Rectal smooth muscle tissue (tissue), 1 donor: Measurements from ENCODE around the gene DYSF.
"Not testable (repeated sequence)": the region's sequence is repeated elsewhere in the genome, so short reads cannot be mapped to it uniquely, and the experiment has no call there.

Experiments
- H3K27ac ChIP-seq: one replicate; pipeline ENCODE4 v1.7.0; 2013; ENCODE audit warnings: low read depth, low read length, inconsistent platforms
- H3K27me3 ChIP-seq: one replicate; pipeline ENCODE4 v1.7.0; 2013; ENCODE audit warnings: low read length; ENCODE audit not compliant: control insufficient read depth, insufficient read depth
- H3K36me3 ChIP-seq: one replicate; pipeline ENCODE4 v1.7.0; 2013; ENCODE audit warnings: low read length; ENCODE audit not compliant: control insufficient read depth, insufficient read depth
- H3K4me1 ChIP-seq: one replicate; pipeline ENCODE4 v1.7.0; 2013; ENCODE audit warnings: low read length; ENCODE audit not compliant: control insufficient read depth, insufficient read depth
- H3K4me3 ChIP-seq: one replicate; pipeline ENCODE4 v1.7.0; 2013; ENCODE audit warnings: low read length
- H3K9ac ChIP-seq: one replicate; pipeline ENCODE4 v1.7.0; 2013; ENCODE audit warnings: low read length

DYSF gene

GRCh38 chr2:71453404-71454220, at the start of gene DYSF:
TSS of gene DYSF (plus strand) at chr2:71453561.
- Histone ChIP-seq H3K4me1 (peaks cover 41% of the 10 kb centered on the region), H3K27ac (peak within 1 kb of the TSS; percentile 79), H3K27me3 (no peaks in the 10 kb centered on the region), H3K36me3 (no peaks in the 10 kb centered on the region), H3K4me3 (peak within 1 kb of the TSS; percentile 83), H3K9ac (no peak within 1 kb of the TSS)

- no peaks in the 10 kb centered on the region for H3K4me1 ChIP-seq
- no peaks in the 10 kb centered on the region for H3K27me3 ChIP-seq
- H3K4me3 ChIP-seq: no peak overlapping the region
- peaks cover 9% of the 10 kb centered on the region for H3K36me3 ChIP-seq
- no peak overlapping the region for H3K9ac ChIP-seq
- no peak overlapping the region for H3K27ac ChIP-seq
Measured at GRCh38 chr2:71409611-71410010, 43.8 kb upstream of the DYSF start.

GRCh38 chr2:71410696-71411095, 42.7 kb upstream of the DYSF start:
- Histone ChIP-seq H3K4me1 (no peaks in the 10 kb centered on the region), H3K27me3 (no peaks in the 10 kb centered on the region), H3K4me3 (no peak overlapping the region), H3K9ac (no peak overlapping the region), H3K27ac (no peak overlapping the region), H3K36me3 (peaks cover 6% of the 10 kb centered on the region)

- not testable (repeated sequence) for H3K27ac ChIP-seq, H3K36me3 ChIP-seq, H3K4me1 ChIP-seq, H3K27me3 ChIP-seq, H3K9ac ChIP-seq, H3K4me3 ChIP-seq
Measured at GRCh38 chr2:71416866-71417265, 36.5 kb upstream of the DYSF start.

GRCh38 chr2:71417300-71418202, 35.8 kb upstream of the DYSF start:
- no peak overlapping the region for H3K9ac ChIP-seq
- peak overlapping the region; percentile 32 for H3K27ac ChIP-seq
- no peaks in the 10 kb centered on the region for H3K27me3 ChIP-seq
- H3K4me3 ChIP-seq: peak overlapping the region; percentile 21
- no peaks in the 10 kb centered on the region for H3K36me3 ChIP-seq
- H3K4me1 ChIP-seq: no peaks in the 10 kb centered on the region

GRCh38 chr2:71419145-71419544, 34.2 kb upstream of the DYSF start:
- Histone ChIP-seq H3K4me1 (no peaks in the 10 kb centered on the region), H3K4me3 (no peak overlapping the region), H3K27me3 (no peaks in the 10 kb centered on the region), H3K27ac (no peak overlapping the region), H3K36me3 (peaks cover 11% of the 10 kb centered on the region), H3K9ac (no peak overlapping the region)

- no peak overlapping the region for H3K9ac ChIP-seq
- H3K27me3 ChIP-seq: no peaks in the 10 kb centered on the region
- peaks cover 16% of the 10 kb centered on the region for H3K36me3 ChIP-seq
- H3K4me1 ChIP-seq: no peaks in the 10 kb centered on the region
- no peak overlapping the region for H3K27ac ChIP-seq
- H3K4me3 ChIP-seq: no peak overlapping the region
Measured at GRCh38 chr2:71419976-71420375, 33.4 kb upstream of the DYSF start.

- Histone ChIP-seq H3K27ac (no peak overlapping the region), H3K27me3 (no peaks in the 10 kb centered on the region), H3K9ac (no peak overlapping the region), H3K36me3 (peaks cover 24% of the 10 kb centered on the region), H3K4me3 (no peak overlapping the region), H3K4me1 (no peaks in the 10 kb centered on the region)
Measured at GRCh38 chr2:71422786-71423185, 30.6 kb upstream of the DYSF start.

- Histone ChIP-seq H3K9ac (no peak overlapping the region), H3K27ac (no peak overlapping the region), H3K4me3 (no peak overlapping the region), H3K36me3 (peaks cover 26% of the 10 kb centered on the region), H3K4me1 (no peaks in the 10 kb centered on the region), H3K27me3 (no peaks in the 10 kb centered on the region)
Measured at GRCh38 chr2:71423817-71424420, 29.4 kb upstream of the DYSF start.

- Histone ChIP-seq H3K27ac (no peak overlapping the region), H3K27me3 (no peaks in the 10 kb centered on the region), H3K9ac (no peak overlapping the region), H3K4me3 (no peak overlapping the region), H3K36me3 (peaks cover 28% of the 10 kb centered on the region), H3K4me1 (no peaks in the 10 kb centered on the region)
Measured at GRCh38 chr2:71426721-71427120, 26.6 kb upstream of the DYSF start.

GRCh38 chr2:71428472-71429383, 24.6 kb upstream of the DYSF start:
- Histone ChIP-seq H3K4me3 (no peak overlapping the region), H3K27ac (no peak overlapping the region), H3K36me3 (peaks cover 19% of the 10 kb centered on the region), H3K4me1 (no peaks in the 10 kb centered on the region), H3K9ac (no peak overlapping the region), H3K27me3 (no peaks in the 10 kb centered on the region)
